Femur (tissue), 1 donor: ENCODE results near the gene POM121C.
"Not testable (repeated sequence)": the region's sequence is repeated elsewhere in the genome, so short reads cannot be mapped to it uniquely, and the experiment has no call there.

Experiments
- DNase-seq: peaks from one replicate; pipeline ENCODE4 v3.0.0-alpha.2; 2017

POM121C gene

DNA sequence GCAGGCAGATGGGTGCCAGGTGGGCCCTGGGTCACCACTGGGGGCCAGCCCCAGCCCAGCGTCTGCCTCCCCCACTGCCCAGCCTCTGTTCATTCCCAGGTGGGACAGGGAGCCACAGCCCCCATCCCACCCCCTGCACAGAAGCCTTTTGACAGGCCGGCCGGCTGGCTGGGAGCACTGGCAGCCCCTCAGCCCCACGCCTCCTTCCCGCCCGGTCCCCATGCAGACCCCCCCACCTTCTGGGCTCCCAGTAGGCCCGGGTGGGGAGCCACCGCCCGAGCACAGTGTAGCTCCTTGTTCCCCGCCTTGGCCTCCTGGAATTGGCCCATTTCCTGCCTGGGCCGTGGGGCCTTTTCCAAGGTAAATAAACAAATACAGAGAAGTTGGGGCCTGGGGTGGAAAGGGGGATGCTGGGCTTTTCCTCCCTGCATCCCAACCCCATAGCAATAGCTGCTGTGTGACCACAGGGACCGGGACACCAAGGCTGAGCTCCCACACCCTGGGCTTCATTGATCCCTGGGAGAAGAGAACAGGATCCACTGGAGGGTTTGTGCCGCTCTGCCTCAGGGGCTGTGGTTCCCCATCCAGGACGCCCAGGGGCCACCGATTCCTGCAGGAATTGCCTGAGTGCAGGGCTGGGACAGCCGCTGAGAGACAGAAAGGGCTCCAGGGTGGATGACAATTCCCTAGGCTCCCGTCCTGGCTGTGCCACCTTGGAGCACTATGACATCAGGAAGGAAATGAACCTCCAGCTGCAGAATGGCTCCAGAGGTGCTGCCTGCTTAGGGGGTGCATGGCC is 111.4 kb downstream of the POM121C start:
- DNase-seq = not testable (repeated sequence)

DNA sequence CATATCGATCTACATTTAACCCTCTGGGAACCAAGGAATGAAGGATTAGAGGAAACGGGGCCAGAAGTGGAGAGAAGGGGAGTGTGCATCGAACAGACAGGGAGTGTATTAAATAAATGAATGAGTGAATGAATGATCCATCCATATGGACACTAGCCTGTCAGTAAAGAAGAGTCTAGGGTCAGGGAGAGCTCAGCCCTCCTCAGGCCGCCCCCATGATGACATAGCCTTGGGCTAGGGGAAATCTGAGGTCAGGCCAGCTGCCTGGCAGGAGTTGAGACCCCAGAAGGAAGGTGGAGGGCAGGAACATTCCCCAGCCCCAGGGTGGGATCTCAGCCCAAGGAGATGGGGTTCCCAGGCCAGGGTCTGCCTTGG is 112.0 kb downstream of the POM121C start:
- not testable (repeated sequence) for DNase-seq

DNA sequence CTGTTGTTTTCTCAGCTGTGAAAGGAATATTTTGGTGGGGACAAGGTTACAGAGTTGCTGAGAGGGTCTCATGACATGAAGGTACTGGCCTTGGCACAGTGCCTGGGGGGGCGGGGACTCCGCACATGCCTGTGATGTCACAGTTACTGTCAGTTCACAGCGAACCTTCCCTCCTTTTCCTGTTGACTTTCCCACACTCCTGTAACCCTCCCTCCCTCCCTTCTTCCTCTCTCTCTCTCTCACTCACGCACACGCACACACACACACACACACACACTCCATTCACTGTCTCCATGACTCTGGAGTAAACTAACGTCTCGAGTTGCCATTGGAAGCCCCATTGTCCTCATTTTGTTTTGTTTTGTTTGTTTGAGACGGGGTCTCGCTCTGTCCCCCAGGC is 118.8 kb downstream of the POM121C start:
- DNase-seq = not testable (repeated sequence)
